K562 (cell line): ENCODE measurements around the gene RPP25. TPM values are rescaled to one million over a fixed set of nuclear protein-coding genes. Genes with fewer than 3 reads are reported as not detected.
A peak's percentile ranks its signal among the peaks of the same experiment; 100 is the strongest.

Source experiments
- ATF1 ChIP-seq, 2 experiments: fragments of 450-650 bp in 1 of 2; IDR thresholded peaks; 2 replicates each; pipeline ENCODE4 v1.6.1; 2016; ENCODE audit warnings: missing compliant biosample characterization in 1 of 2, missing genetic modification characterization in 1 of 2
- ATF3 ChIP-seq, 2 experiments: fragments of 450-650 bp in 1 of 2; sonication (generic) in 1 of 2; formaldehyde crosslinking in 1 of 2; IDR thresholded peaks in 1 of 2; conservative IDR thresholded peaks in 1 of 2; 2 replicates each; pipeline versions ENCODE4 v1.6.1 to v1.8.1; 2016 to 2023; ENCODE audit warnings: mild to moderate bottlenecking in 2 of 2, moderate library complexity in 2 of 2, inconsistent platforms in 1 of 2, missing genetic modification reagents in 1 of 2
- C11orf30 ChIP-seq: fragments of 450-650 bp; IDR thresholded peaks from 2 replicates; pipeline ENCODE4 v1.6.1; 2016; ENCODE audit warnings: low read depth, mild to moderate bottlenecking
- CAMTA2 ChIP-seq: fragments of 250-450 bp; sonication (Bioruptor Pico); conservative IDR thresholded peaks from 2 replicates; pipeline ENCODE4 v1.5.1; 2022
- CCNT2 ChIP-seq: IDR thresholded peaks from 2 replicates; pipeline ENCODE4 v1.6.1; 2011; ENCODE audit warnings: borderline replicate concordance, low read depth, mild to moderate bottlenecking, moderate library complexity, mixed read lengths, low read length; ENCODE audit not compliant: insufficient read length; ENCODE audit errors: extremely low read depth
- DPF2 ChIP-seq: fragments of 450-650 bp; IDR thresholded peaks from 2 replicates; pipeline ENCODE4 v1.6.1; 2016
- E2F8 ChIP-seq: fragments of 450-650 bp; IDR thresholded peaks from 2 replicates; pipeline ENCODE4 v1.7.1; 2018; ENCODE audit warnings: mild to moderate bottlenecking, low read depth; ENCODE audit not compliant: partially characterized antibody
- EP400 ChIP-seq: fragments of 450-650 bp; IDR thresholded peaks from 2 replicates; pipeline ENCODE4 v1.6.1; 2017; ENCODE audit warnings: antibody characterized with exemption, mild to moderate bottlenecking, moderate library complexity
- ESRRA ChIP-seq: fragments of 450-650 bp; IDR thresholded peaks from 2 replicates; pipeline ENCODE4 v1.6.1; 2014; ENCODE audit warnings: low read depth, mild to moderate bottlenecking, moderate library complexity, borderline replicate concordance
- FOSL1 ChIP-seq: fragments of 200-800 bp; sonication (Bioruptor generic); conservative IDR thresholded peaks from 2 replicates; pipeline ENCODE4 v1.6.1; 2016; ENCODE audit warnings: missing genetic modification characterization, missing compliant biosample characterization
- GATAD2B ChIP-seq: fragments of 450-650 bp; IDR thresholded peaks from 2 replicates; pipeline ENCODE4 v1.6.1; 2017; ENCODE audit warnings: mild to moderate bottlenecking, borderline replicate concordance
- ID3 ChIP-seq, 2 experiments: fragments of 250-450 bp in 1 of 2; fragments of 450-650 bp in 1 of 2; sonication (Bioruptor Pico) in 1 of 2; IDR thresholded peaks; 2 replicates each; pipeline versions ENCODE4 v1.6.1 to v1.8.0; 2016 to 2021; ENCODE audit warnings: mild to moderate bottlenecking in 2 of 2, moderate library complexity in 2 of 2, missing compliant biosample characterization in 1 of 2, missing genetic modification characterization in 1 of 2
- MAFG ChIP-seq: fragments of 450-650 bp; conservative IDR thresholded peaks from 2 replicates; pipeline ENCODE4 v1.6.1; 2016; ENCODE audit warnings: missing genetic modification characterization, missing compliant biosample characterization
- NCOA1 ChIP-seq: fragments of 450-650 bp; IDR thresholded peaks from 2 replicates; pipeline ENCODE4 v1.6.1; 2016; ENCODE audit warnings: low read depth
- NR2C1 ChIP-seq, 2 experiments: fragments of 450-650 bp; IDR thresholded peaks; 2 replicates each; pipeline ENCODE4 v1.6.1; 2017; ENCODE audit warnings: mild to moderate bottlenecking in 2 of 2, antibody characterized with exemption in 1 of 2, inconsistent platforms in 1 of 2, missing compliant biosample characterization in 1 of 2, missing genetic modification characterization in 1 of 2
- PML ChIP-seq: IDR thresholded peaks from 2 replicates; pipeline ENCODE4 v1.6.1; 2012; ENCODE audit warnings: low read length, inconsistent platforms
- POLR2G ChIP-seq: fragments of 200-400 bp; formaldehyde crosslinking; IDR thresholded peaks from 2 replicates; pipeline ENCODE4 v1.6.1; 2017; ENCODE audit warnings: low read depth, mild to moderate bottlenecking, antibody characterized with exemption, low read length, moderate library complexity
- SMAD3 ChIP-seq: fragments of 450-650 bp; formaldehyde crosslinking; conservative IDR thresholded peaks from 2 replicates; pipeline ENCODE4 v1.4.0; 2020; ENCODE audit warnings: mild to moderate bottlenecking
- YY1 ChIP-seq, 3 experiments: IDR thresholded peaks; 2 replicates each; pipeline ENCODE4 v1.6.1; 2011; ENCODE audit warnings: low read length in 2 of 3, mild to moderate bottlenecking in 2 of 3, moderate library complexity in 2 of 3, borderline replicate concordance in 1 of 3, control low read depth in 1 of 3, low read depth in 1 of 3; ENCODE audit not compliant: insufficient read depth in 3 of 3, insufficient replicate concordance in 2 of 3, control insufficient read depth in 1 of 3, insufficient read length in 1 of 3; ENCODE audit errors: extremely low read depth in 1 of 3
- ZFP36 ChIP-seq: fragments of 150-350 bp; IDR thresholded peaks from 2 replicates; pipeline ENCODE4 v1.6.1; 2018; ENCODE audit warnings: low read length, low read depth; ENCODE audit not compliant: partially characterized antibody
- ZNF124 ChIP-seq: sonication (generic); formaldehyde crosslinking; IDR thresholded peaks from 2 replicates; pipeline ENCODE4 v1.8.1; 2022; ENCODE audit warnings: missing genetic modification reagents
- ZNF57 ChIP-seq: fragments of 450-650 bp; formaldehyde crosslinking; IDR thresholded peaks from 2 replicates; pipeline ENCODE4 v1.4.0; 2020; ENCODE audit warnings: mild to moderate bottlenecking, moderate library complexity
- ZNF584 ChIP-seq: fragments of 200-800 bp; sonication (Bioruptor generic); IDR thresholded peaks from 2 replicates; pipeline ENCODE4 v1.6.1; 2016; ENCODE audit warnings: low read depth, mild to moderate bottlenecking, missing genetic modification characterization, missing compliant biosample characterization
- ZNF589 ChIP-seq: fragments of 200-800 bp; sonication (Bioruptor generic); IDR thresholded peaks from 2 replicates; pipeline ENCODE4 v1.6.1; 2016; ENCODE audit warnings: low read depth, missing genetic modification characterization, missing compliant biosample characterization
- polyA plus RNA-seq, 8 experiments: library from polyadenylated mRNA; depleted of rRNA in 4 of 8; stranded (reverse) in 5 of 8; unstranded in 3 of 8; fragments of >200 nt; fragmentation: Nextera tagmentation in 2 of 8; fragmentation: Illumina TruSeq in 1 of 8; extraction: Ambion mirVana in 2 of 8; extraction: Trizol in 1 of 8; gene quantifications; 2 replicates each; pipeline versions ENCODE4 v1.2.1 to v1.2.3, GENCODE V29; 2011 to 2014; ENCODE audit warnings: inconsistent platforms in 1 of 8, missing spikeins in 1 of 8
- total RNA-seq, 7 experiments: library from RNA; depleted of rRNA in 6 of 7; stranded (reverse); fragments of >200 nt in 6 of 7; fragmentation: Illumina TruSeq in 2 of 7; extraction: Trizol in 2 of 7; gene quantifications; 2 replicates each; pipeline versions ENCODE4 v1.2.1 to v1.2.3, GENCODE V29; 2011 to 2021; ENCODE audit warnings: low replicate concordance in 1 of 7

RPP25 gene
- total and polyA plus RNA-seq, 9 of the 15 experiments (the other 6 are each of a cell fraction or from before 2014, with no cell fraction given) = 1.1 to 12.3 (median 5.6) TPM

- TF ChIP-seq ID3 (CRISPR knock-in tag; IDR thresholded peaks at IDR 0.05) = no peak
- TF ChIP-seq ID3 (tag; IDR thresholded peaks at IDR 0.05) = peak; percentile 83
- TF ChIP-seq MAFG = peak; percentile 38
- 0 out of 2 replicates have a peak, but pooled peaks have one; percentile 22 for TF ChIP-seq ZNF57 (CRISPR knock-in tag)
- peak; percentile 83 for TF ChIP-seq NCOA1
- peak; percentile 98 for TF ChIP-seq PML
- TF ChIP-seq CCNT2 = peak; percentile 95
- TF ChIP-seq POLR2G = no peak
- peak; percentile 99 for TF ChIP-seq DPF2
- peak; percentile 92 for TF ChIP-seq GATAD2B
- peak; percentile 96 for TF ChIP-seq ZNF584 (CRISPR knock-in tag)
- TF ChIP-seq ESRRA = peak; percentile 82
- TF ChIP-seq SMAD3 = peak; percentile 93
- TF ChIP-seq NR2C1 (IDR thresholded peaks at IDR 0.05) = no peak; the same call in 1 of the 2 replicates
- peak; percentile 79 for TF ChIP-seq NR2C1 (tag; IDR thresholded peaks at IDR 0.05)
- peak; percentile 74 for TF ChIP-seq ATF3 (IDR thresholded peaks at IDR 0.05)
- TF ChIP-seq ATF3 (CRISPR knock-in tag; conservative IDR thresholded peaks at IDR 0.05) = no peak
- peak; percentile 24; the same call in 1 of the 2 replicates for TF ChIP-seq C11orf30
- no peak for TF ChIP-seq ZFP36
- TF ChIP-seq EP400 = peak; percentile 60
- TF ChIP-seq YY1 (IDR thresholded peaks at IDR 0.05; ENCODE audit: borderline replicate concordance in 1 of 3, control insufficient read depth in 1 of 3, extremely low read depth in 1 of 3, insufficient read depth in 3 of 3, insufficient read length in 1 of 3, insufficient replicate concordance in 2 of 3, low read depth in 1 of 3, low read length in 2 of 3) = peak in 1 of 3 experiments; percentile 32
- peak; percentile 54 for TF ChIP-seq E2F8
- TF ChIP-seq FOSL1 (tag) = peak; percentile 90
- TF ChIP-seq ZNF589 (CRISPR knock-in tag) = peak; percentile 98
- TF ChIP-seq CAMTA2 (CRISPR knock-in tag) = no peak
- no peak for TF ChIP-seq ATF1 (CRISPR knock-in tag; IDR thresholded peaks at IDR 0.05)
- TF ChIP-seq ATF1 (tag; IDR thresholded peaks at IDR 0.05) = peak; percentile 65
- TF ChIP-seq ZNF124 (CRISPR knock-in tag) = no peak
These were observed 2.1 kb downstream of the RPP25 start (continued) for GRCh38 chr15:74954515-74954914.
